ENCODE results near the gene MMP13. TPM values are rescaled to one million over a fixed set of nuclear protein-coding genes. Genes with fewer than 3 reads are reported as not detected.
"Not testable (repeated sequence)": the region's sequence is repeated elsewhere in the genome, so short reads cannot be mapped to it uniquely, and the experiment has no call there.

MMP13 gene
- total and polyA plus RNA-seq, 7 experiments from 2014 or later = not detected

GRCh38 chr11:102912482-102912830 is 43.1 kb downstream of the MMP13 start:
- H3K9me3 Mint-ChIP-seq = peaks cover 0 to 3% (median 0%) of the 10 kb centered on the region in 11 donors
- CTCF ChIA-PET = no interaction called here

GRCh38 chr11:102911758-102912481 is 43.6 kb downstream of the MMP13 start:
- DNase-seq (no peak), ATAC-seq (no peak)
- ChIA-PET POLR2A (no interaction called here), CTCF (no interaction called here)
- H3K4me3 ChIP-seq (ENCODE audit: low read length) = no peak overlapping the region
- no peaks in the 10 kb centered on the region for H3K36me3 Mint-ChIP-seq
- intact Hi-C loops (cut with micrococcal nuclease) = loop anchor here in 1 of 2 donors (10.0 kb wide), 1 partner anchor 143 kb away; no protein-coding TSS in a partner anchor
- no peaks in the 10 kb centered on the region for H3K4me1 ChIP-seq (ENCODE audit: control insufficient read depth in 2 of 2, insufficient read depth in 2 of 2, low read length in 2 of 2)
- H3K27ac Mint-ChIP-seq = no peak overlapping the region
- peaks cover 0 to 3% (median 0%) of the 10 kb centered on the region in 11 donors for H3K9me3 Mint-ChIP-seq
- H3K4me3 Mint-ChIP-seq = no peak overlapping the region
- no peaks in the 10 kb centered on the region for H3K36me3 ChIP-seq (ENCODE audit: control insufficient read depth in 2 of 3, insufficient read depth in 3 of 3, low read length in 3 of 3)
- no peaks in the 10 kb centered on the region for H3K27me3 ChIP-seq (ENCODE audit: control insufficient read depth in 2 of 2, insufficient read depth in 2 of 2, low read length in 2 of 2)
- no peaks in the 10 kb centered on the region for H3K4me1 Mint-ChIP-seq
- H3K9me3 ChIP-seq (ENCODE audit: control insufficient read depth in 2 of 3, low read length in 3 of 3) = no peaks in the 10 kb centered on the region
- H3K27ac ChIP-seq (ENCODE audit: low read depth, low read length) = no peak overlapping the region
- H3K27me3 Mint-ChIP-seq = peaks cover 14 to 20% (median 18%) of the 10 kb centered on the region in 5 donors

More at GRCh38 chr11:102912482-102912830, 43.1 kb downstream of the MMP13 start:
- Mint-ChIP-seq H3K36me3 (no peaks in the 10 kb centered on the region), H3K27ac (no peak overlapping the region), H3K27me3 (peaks cover 14 to 22% (median 18%) of the 10 kb centered on the region in 5 donors), H3K4me1 (no peaks in the 10 kb centered on the region), H3K4me3 (no peak overlapping the region)
- no peak for ATAC-seq
- Histone ChIP-seq H3K27me3 (ENCODE audit: control insufficient read depth in 2 of 2, insufficient read depth in 2 of 2, low read length in 2 of 2) (no peaks in the 10 kb centered on the region), H3K36me3 (ENCODE audit: control insufficient read depth in 2 of 3, insufficient read depth in 3 of 3, low read length in 3 of 3) (no peaks in the 10 kb centered on the region), H3K27ac (ENCODE audit: low read depth, low read length) (no peak overlapping the region), H3K4me3 (ENCODE audit: low read length) (no peak overlapping the region), H3K4me1 (ENCODE audit: control insufficient read depth in 2 of 2, insufficient read depth in 2 of 2, low read length in 2 of 2) (no peaks in the 10 kb centered on the region), H3K9me3 (ENCODE audit: control insufficient read depth in 2 of 3, low read length in 3 of 3) (no peaks in the 10 kb centered on the region)
- intact Hi-C loops (cut with micrococcal nuclease) = loop anchor here in 1 of 2 donors (10.0 kb wide), 1 partner anchor 142 kb away; no protein-coding TSS in a partner anchor
- no peak for DNase-seq
- POLR2A ChIA-PET = no interaction called here

- H3K27ac ChIP-seq (ENCODE audit: low read depth, low read length); H3K4me1 Mint-ChIP-seq; H3K36me3 ChIP-seq (ENCODE audit: control insufficient read depth in 2 of 3, insufficient read depth in 3 of 3, low read length in 3 of 3); H3K27me3 ChIP-seq (ENCODE audit: control insufficient read depth in 2 of 2, insufficient read depth in 2 of 2, low read length in 2 of 2); H3K4me3 ChIP-seq (ENCODE audit: low read length); H3K9me3 ChIP-seq (ENCODE audit: control insufficient read depth in 2 of 3, low read length in 3 of 3); H3K27ac Mint-ChIP-seq; H3K9me3 Mint-ChIP-seq; DNase-seq; POLR2A ChIA-PET; CTCF ChIA-PET; intact Hi-C loops (cut with micrococcal nuclease); H3K4me1 ChIP-seq (ENCODE audit: control insufficient read depth in 2 of 2, insufficient read depth in 2 of 2, low read length in 2 of 2); H3K36me3 Mint-ChIP-seq; ATAC-seq; H3K4me3 Mint-ChIP-seq: not testable (repeated sequence)
- peaks cover 2 to 14% (median 10%) of the 10 kb centered on the region in 5 donors for H3K27me3 Mint-ChIP-seq
Measured at GRCh38 chr11:102905848-102906247, 49.7 kb downstream of the MMP13 start.

GRCh38 chr11:102903895-102904294 is 51.6 kb downstream of the MMP13 start:
- H3K27ac ChIP-seq (ENCODE audit: low read depth, low read length); DNase-seq; H3K36me3 Mint-ChIP-seq; H3K9me3 Mint-ChIP-seq; H3K27ac Mint-ChIP-seq; POLR2A ChIA-PET; intact Hi-C loops (cut with micrococcal nuclease); H3K4me1 Mint-ChIP-seq; CTCF ChIA-PET; H3K36me3 ChIP-seq (ENCODE audit: control insufficient read depth in 2 of 3, insufficient read depth in 3 of 3, low read length in 3 of 3); H3K4me3 Mint-ChIP-seq; ATAC-seq; H3K9me3 ChIP-seq (ENCODE audit: control insufficient read depth in 2 of 3, low read length in 3 of 3); H3K4me1 ChIP-seq (ENCODE audit: control insufficient read depth in 2 of 2, insufficient read depth in 2 of 2, low read length in 2 of 2); H3K4me3 ChIP-seq (ENCODE audit: low read length); H3K27me3 ChIP-seq (ENCODE audit: control insufficient read depth in 2 of 2, insufficient read depth in 2 of 2, low read length in 2 of 2): not testable (repeated sequence)
- H3K27me3 Mint-ChIP-seq = peaks cover 2 to 17% (median 13%) of the 10 kb centered on the region in 5 donors

GRCh38 chr11:102900346-102900745 is 55.2 kb downstream of the MMP13 start:
- intact Hi-C loops (cut with micrococcal nuclease) = no loop called here
- Histone ChIP-seq H3K4me3 (ENCODE audit: low read length) (no peak overlapping the region), H3K27me3 (ENCODE audit: control insufficient read depth in 2 of 2, insufficient read depth in 2 of 2, low read length in 2 of 2) (no peaks in the 10 kb centered on the region), H3K36me3 (ENCODE audit: control insufficient read depth in 2 of 3, insufficient read depth in 3 of 3, low read length in 3 of 3) (no peaks in the 10 kb centered on the region), H3K4me1 (ENCODE audit: control insufficient read depth in 2 of 2, insufficient read depth in 2 of 2, low read length in 2 of 2) (no peaks in the 10 kb centered on the region), H3K27ac (ENCODE audit: low read depth, low read length) (no peak overlapping the region), H3K9me3 (ENCODE audit: control insufficient read depth in 2 of 3, low read length in 3 of 3) (no peaks in the 10 kb centered on the region)
- Mint-ChIP-seq H3K36me3 (no peaks in the 10 kb centered on the region), H3K27me3 (peaks cover 0 to 15% (median 5%) of the 10 kb centered on the region in 5 donors), H3K27ac (no peak overlapping the region), H3K9me3 (peaks cover 0 to 11% (median 0%) of the 10 kb centered on the region in 11 donors), H3K4me1 (no peaks in the 10 kb centered on the region), H3K4me3 (no peak overlapping the region)
- ChIA-PET CTCF (no interaction called here), POLR2A (no interaction called here)
- DNase-seq = no peak
- no peak for ATAC-seq

Other genes starting within 250 kb of the MMP13 start
- gene MMP27, start 250.0 kb downstream of the MMP13 start, total RNA-seq = not detected
- not detected for gene MMP27, start 250.0 kb downstream of the MMP13 start, polyA plus RNA-seq
- not detected for gene MMP8, start 230.8 kb downstream of the MMP13 start, total RNA-seq
- not detected for gene MMP8, start 230.8 kb downstream of the MMP13 start, polyA plus RNA-seq
- gene MMP10, start 175.1 kb downstream of the MMP13 start, total RNA-seq = not detected
- gene MMP10, start 175.1 kb downstream of the MMP13 start, polyA plus RNA-seq = not detected
- not detected for gene MMP1, start 157.6 kb downstream of the MMP13 start, total RNA-seq
- not detected for gene MMP1, start 157.6 kb downstream of the MMP13 start, polyA plus RNA-seq
- not detected for gene MMP3, start 112.1 kb downstream of the MMP13 start, total RNA-seq
- not detected for gene MMP3, start 112.1 kb downstream of the MMP13 start, polyA plus RNA-seq
- not detected for gene MMP12, start 80.8 kb downstream of the MMP13 start, total RNA-seq
- not detected for gene MMP12, start 80.8 kb downstream of the MMP13 start, polyA plus RNA-seq
- gene DCUN1D5, start 136.4 kb upstream of the MMP13 start, total RNA-seq = 10 to 100 TPM; 12.2 to 28.5 (median 14.2) TPM
- 10 to 100 TPM; 15.8 to 19.2 TPM for gene DCUN1D5, start 136.4 kb upstream of the MMP13 start, polyA plus RNA-seq
- 1 to 10 TPM; 1.5 to 4.2 (median 3.0) TPM for gene DYNC2H1, start 153.7 kb upstream of the MMP13 start, total RNA-seq
- under 1 TPM; 0.31 to 0.53 TPM for gene DYNC2H1, start 153.7 kb upstream of the MMP13 start, polyA plus RNA-seq